ENCODE results near the gene XCL1.

DNA sequence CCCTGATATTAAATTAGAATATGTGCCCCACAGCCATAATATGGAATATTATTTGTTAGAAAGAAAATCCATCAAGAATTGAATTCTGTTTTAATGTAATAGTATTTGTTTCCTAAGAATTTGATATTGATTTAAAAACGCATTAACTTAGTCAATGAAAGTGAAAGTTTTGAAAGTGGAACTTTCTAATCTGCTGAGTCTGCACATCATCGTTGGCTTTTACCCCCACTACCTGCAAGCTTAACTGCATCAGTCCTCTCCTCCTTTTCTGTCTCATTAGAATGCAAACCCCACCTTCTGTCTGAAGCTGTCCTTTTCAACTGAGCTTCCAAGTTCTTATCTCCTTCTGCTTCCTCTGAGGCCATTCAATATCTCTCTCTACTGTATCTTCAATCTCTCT lies 42.5 kb downstream of the XCL1 start:
- TF ChIP-seq EZH2phosphoT487 (IDR thresholded peaks at IDR 0.05; ENCODE audit: insufficient read depth, low read depth) (no peak), EZH2 (IDR thresholded peaks at IDR 0.05; ENCODE audit: insufficient read depth, poor library complexity, severe bottlenecking) (no peak)
